ENCODE results near the gene PLA2G1B.

DNA sequence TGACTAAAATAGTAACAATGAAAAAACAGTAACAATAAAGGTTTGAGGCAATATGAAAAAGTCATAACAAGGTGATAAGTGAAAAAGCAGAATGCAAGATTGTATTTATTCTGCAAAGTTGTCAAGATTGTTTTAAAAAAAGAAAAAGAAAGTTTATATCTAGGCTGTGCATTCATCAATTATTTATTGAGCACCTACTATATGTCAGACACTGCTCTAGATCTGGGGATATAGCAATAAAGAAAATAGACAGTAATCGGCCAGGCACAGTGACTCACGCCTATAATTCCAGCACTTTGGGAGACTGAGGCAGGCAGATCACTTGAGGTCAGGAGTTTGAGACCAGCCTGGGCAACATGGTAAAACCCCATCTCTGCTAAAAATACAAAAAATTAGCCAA is 3.8 kb downstream of the PLA2G1B start:
- TF ChIP-seq, protein P1, sequence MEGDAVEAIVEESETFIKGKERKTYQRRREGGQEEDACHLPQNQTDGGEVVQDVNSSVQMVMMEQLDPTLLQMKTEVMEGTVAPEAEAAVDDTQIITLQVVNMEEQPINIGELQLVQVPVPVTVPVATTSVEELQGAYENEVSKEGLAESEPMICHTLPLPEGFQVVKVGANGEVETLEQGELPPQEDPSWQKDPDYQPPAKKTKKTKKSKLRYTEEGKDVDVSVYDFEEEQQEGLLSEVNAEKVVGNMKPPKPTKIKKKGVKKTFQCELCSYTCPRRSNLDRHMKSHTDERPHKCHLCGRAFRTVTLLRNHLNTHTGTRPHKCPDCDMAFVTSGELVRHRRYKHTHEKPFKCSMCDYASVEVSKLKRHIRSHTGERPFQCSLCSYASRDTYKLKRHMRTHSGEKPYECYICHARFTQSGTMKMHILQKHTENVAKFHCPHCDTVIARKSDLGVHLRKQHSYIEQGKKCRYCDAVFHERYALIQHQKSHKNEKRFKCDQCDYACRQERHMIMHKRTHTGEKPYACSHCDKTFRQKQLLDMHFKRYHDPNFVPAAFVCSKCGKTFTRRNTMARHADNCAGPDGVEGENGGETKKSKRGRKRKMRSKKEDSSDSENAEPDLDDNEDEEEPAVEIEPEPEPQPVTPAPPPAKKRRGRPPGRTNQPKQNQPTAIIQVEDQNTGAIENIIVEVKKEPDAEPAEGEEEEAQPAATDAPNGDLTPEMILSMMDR (conservative IDR thresholded peaks at IDR 0.05; ENCODE audit: low read length), result no peak
- TF ChIP-seq EZH2phosphoT487 (IDR thresholded peaks at IDR 0.05; ENCODE audit: borderline replicate concordance, low read depth, low read length), result no peak
